GM12892 (cell line): ENCODE measurements around the gene MLF2.
"Not testable (repeated sequence)": the region's sequence is repeated elsewhere in the genome, so short reads cannot be mapped to it uniquely, and the experiment has no call there.

Experiments used
- DNase-seq: peaks from one replicate; pipeline ENCODE4 v3.0.0; 2011; ENCODE audit not compliant: insufficient read length
- FAIRE-seq: peaks from 2 replicates; lab custom pipeline; 2011; peaks lifted over from hg19 to GRCh38; lab: Jason Lieb, UNC
- POLR2A ChIP-seq: IDR thresholded peaks from 2 replicates; pipeline ENCODE4 v1.6.1; 2011; ENCODE audit warnings: low read depth, low read length, control low read depth
- POLR2AphosphoS5 ChIP-seq: IDR thresholded peaks from 2 replicates; pipeline ENCODE4 v1.6.1; 2011; ENCODE audit warnings: low read depth, low read length, control low read depth
- TAF1 ChIP-seq: IDR thresholded peaks from 2 replicates; pipeline ENCODE4 v1.6.1; 2011; ENCODE audit warnings: low read depth, mild to moderate bottlenecking, control low read depth, low read length, borderline replicate concordance

The MLF2 gene

DNA sequence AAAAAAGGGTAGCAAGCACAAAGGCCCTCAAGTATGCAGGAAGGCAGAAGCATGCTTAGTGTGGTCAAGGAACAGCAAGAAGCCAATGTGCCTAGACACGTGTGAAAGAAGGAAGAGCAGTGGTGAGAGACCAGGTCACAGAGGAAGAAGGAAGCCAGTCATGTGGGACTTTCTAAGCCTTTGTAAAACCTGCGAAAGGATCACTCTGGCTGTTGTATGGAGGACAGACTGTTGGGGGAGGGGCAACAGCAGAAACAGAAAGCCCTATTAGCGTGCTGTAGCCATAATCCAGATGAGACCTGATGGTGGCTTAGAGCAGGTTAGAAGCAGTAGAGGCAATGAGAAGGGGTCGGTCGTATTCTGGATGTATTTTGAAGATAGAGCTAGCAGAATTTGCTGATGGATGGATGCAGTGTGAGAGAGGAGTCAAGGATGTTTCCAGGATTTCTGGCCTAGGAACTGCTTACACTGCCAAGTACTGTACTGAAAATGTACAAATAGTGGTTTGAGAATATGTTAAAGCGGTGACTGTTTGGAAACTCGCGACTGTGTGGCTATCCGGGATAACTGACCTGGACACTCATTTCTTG, 5.7 kb upstream of the MLF2 start:
- no peak for FAIRE-seq
- no peak for DNase-seq
- TF ChIP-seq POLR2A (no peak), POLR2AphosphoS5 (no peak), TAF1 (no peak)

DNA sequence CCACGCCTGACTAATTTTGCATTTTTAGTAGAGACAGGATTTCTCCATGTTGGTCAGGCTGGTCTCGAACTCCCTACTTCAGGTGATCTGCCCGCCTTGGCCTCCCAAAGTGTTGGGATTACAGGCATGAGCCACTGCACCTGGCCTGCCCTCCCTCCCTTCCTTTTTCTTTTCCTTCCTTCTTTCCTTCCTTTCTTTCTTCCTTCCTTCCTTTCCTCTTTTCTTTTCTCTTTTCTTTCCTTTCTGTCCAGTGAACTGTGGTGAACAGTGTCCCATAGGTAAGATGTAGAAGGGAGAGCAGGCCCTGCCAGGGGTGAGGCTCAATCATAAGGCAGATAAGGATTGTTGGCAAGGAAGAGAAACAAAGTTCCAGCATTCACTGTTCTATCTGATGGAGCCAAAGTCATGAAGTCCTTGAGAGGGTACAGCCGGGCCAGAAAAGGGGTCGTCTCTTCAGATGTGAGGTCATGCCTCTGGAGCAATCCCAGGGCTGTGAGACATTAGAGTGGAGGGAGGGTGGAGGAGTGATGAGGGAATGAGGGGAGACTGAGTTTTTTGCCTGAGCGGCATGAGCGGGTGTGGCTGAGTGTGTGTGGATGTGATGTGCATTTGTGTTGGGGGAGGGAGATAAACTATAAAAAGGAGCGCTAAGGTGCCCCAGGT, 4.2 kb upstream of the MLF2 start:
- no peak for FAIRE-seq
- no peak for DNase-seq
- TF ChIP-seq POLR2A (no peak), TAF1 (no peak), POLR2AphosphoS5 (no peak)

DNA sequence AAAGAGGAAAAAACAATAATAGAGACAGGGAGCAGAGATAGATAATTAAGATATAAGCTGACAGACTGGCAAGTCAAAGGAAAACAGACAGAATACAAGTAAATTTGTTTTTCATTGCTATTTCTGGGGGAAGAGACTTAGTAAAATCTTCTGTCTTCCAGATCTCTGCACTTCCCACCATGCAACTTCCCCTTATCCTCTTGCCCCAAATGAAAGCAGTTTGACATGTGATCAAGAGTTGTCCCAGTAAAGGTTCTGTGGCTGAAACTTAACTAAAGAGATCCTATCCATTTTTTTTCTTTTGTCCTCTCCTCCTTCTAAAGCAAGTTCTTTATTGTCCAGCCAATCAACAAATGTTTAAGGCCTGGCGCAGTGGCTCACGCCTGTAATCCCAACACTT, 1.5 kb upstream of the MLF2 start:
- DNase-seq (no peak), FAIRE-seq (no peak)
- TF ChIP-seq TAF1 (no peak), POLR2AphosphoS5 (no peak), POLR2A (no peak)

DNA sequence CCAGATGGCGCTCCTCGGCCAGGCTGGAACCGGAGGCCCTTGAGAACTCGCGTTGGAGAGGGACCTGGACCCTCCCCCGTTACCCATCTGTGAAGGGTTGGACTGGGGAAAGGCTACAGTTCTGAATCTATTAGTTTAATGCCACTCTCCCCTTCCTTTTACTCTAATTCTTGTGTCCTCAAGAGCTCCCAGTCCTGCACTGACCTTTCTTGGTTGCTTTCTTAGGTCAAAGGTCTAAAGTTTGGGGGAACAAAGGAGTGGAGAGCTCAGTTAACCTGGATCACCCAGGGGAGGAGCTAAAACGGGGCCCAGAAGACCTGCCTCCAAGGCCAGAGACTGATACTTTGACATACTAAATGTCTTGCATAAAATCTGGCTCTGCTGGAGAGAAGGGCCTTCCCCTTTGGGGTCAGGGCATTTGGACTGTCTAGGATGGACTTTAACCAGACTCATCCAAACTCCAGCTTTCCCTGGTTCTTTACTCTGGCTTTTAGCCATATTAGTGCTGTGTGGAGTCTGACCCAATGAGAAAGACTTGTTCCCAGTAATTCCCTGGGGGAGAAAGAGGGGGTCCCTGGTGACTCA, 923 bp upstream of the MLF2 start:
- TF ChIP-seq POLR2A = no peak
- TF ChIP-seq TAF1 = no peak
- no peak for TF ChIP-seq POLR2AphosphoS5
- DNase-seq (no peak), FAIRE-seq (no peak)

DNA sequence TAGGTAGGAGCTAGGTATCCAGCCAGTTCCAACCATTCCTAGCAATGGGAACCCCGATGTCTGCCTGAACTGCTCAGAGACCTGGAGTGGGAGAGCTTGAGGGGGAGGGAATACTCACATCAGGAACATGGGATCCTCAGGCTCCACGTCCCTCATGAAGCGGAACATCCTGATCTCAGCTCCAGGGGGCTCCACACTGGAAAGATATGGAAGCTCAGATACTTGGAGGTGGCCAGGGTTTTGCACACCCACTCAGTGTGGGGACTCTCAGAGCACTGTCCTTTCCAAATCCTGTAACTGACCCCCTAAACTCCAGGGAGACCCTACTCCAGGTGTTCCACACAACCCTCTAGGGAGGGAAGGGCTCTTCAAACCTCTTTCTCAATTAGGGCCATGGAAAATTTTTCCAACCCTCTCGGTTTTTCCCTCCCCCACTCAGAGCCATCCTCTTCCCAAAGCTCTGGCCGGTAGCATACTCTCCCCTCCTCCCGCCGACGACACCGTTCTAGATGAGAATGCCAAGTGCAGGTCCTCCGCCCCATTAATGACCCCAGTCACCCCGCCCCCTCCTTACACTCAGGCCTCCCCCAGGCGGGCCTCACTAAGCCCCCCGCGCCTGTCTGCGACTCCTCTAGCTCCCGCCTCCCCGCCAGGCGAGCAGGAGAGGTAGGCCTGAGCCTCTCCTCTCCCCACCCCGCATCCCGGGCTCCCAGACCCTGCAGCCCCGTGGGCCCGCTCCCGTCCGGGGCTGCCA, 597 bp downstream of the MLF2 start:
- DNase-seq = no peak
- TF ChIP-seq POLR2AphosphoS5 = no peak
- TF ChIP-seq POLR2A = no peak
- no peak for TF ChIP-seq TAF1
- FAIRE-seq = peak; percentile 33

DNA sequence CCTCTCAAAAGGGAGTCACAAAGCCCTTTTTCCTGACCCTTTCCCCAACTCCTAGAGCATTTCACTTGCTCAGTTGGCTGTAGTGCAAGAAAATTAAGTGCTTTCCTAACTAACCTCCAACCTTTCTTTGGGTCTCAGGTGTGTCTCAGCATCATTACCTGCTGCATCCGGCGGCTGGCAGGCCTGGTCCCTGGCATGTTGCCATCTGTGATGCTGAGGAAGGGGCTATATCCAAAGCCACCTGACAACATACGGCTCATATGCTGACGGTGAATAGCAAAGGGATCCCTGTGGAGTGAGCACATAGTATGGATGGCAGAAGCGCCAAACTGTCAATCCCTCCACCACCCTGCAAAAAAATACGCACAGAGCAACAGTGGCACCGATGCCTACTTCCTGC, 1.2 kb downstream of the MLF2 start:
- FAIRE-seq (no peak), DNase-seq (no peak)
- TF ChIP-seq TAF1 (no peak), POLR2A (no peak), POLR2AphosphoS5 (no peak)

DNA sequence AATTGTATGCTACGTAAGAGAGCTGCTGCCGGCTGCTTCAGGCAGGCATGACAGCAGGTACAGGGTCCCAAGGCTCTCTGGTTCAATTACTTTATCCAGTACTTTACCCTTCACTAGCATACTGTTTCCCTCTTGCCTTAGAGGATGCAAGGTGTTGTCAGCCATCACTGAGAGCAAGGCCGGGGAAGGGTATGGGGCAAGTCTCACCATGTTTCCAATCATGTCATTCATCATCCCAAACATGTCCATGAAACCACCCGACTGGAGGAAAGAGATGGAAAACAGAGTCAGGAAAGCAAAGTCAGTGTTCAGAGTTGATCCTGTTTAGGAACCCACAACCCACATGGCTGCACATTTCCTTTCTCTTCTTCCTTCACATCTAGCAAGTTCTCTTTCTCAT, 2.4 kb downstream of the MLF2 start:
- no peak for DNase-seq
- FAIRE-seq = no peak
- TF ChIP-seq POLR2A (no peak), TAF1 (no peak), POLR2AphosphoS5 (no peak)

DNA sequence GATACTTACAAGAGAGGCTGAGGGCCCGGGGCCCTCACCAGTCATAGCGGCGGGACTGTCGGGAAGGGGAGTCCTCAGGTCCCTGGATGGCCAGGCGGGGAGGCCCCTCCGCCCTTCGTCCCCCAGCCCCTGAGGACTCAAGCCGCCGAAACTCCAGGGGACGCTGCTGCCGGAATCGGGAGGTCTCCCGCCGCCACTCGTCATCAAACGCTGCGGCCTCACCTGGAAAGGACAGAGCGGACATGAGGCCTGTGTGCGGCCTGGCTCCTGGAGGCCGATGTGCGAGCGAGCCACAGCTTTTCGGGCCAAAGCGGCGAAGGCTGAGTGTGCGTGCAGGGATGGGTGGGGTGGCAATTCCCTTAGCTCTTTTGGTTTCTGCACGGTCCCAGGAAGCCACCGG, 4.2 kb downstream of the MLF2 start:
- TF ChIP-seq POLR2AphosphoS5 (no peak), TAF1 (no peak), POLR2A (no peak)
- no peak for FAIRE-seq
- no peak for DNase-seq

DNA sequence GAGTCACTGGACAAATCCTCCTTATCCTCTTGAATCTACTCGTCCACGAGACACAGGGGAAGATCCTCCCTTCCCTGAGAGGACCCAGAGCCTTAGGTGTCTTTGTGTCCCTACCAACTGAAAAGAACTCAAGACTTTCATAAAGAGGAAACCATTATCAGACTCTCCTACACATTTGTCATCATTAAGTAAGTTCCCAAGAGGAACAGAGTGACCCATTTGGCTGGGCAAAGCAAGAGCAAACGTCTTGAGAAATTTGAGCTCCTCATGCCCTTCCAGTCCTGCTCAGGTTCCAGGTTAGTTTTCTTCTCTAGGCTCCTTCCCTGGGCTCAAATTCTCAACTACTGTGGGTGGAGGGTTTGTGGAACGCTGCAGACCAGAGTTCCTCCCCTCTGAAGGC, 5.7 kb downstream of the MLF2 start:
- no peak for FAIRE-seq

DNA sequence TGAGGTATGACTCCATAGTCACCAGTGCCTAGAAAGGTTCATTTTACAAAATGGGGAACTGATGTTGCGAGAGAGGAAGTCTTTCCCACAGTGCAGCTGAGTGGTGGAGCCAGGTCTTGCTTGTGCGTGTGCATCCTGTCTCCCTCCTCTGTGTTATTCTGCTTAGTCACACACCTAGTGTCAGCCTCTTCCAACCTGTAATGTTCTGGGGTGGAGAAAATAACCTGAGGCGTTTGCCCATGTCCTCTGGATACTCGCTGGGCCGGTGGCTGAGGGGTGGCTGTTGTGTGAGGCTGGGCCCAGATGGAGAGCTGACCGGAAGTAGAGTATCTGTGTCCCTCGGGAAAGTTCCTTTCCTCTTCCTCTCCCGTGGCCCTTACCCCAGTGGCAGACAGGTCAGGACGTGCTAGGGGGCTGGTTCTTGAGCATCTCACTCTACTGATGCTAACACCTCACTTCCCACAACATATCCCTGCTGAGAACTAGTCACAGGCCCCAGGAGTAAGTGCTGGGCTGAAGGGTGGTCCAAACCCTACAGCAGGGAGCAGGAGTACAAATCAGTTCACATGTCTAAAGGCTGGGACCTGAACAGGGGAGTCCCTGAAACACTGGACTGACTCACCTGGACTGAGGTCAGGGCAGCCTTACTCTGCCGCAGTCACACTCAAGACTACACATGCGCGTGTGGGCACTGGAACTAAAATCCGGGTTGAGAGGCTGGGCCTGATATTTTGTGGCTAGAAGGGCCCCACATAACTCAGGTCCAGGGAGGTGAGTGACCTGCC, 7.0 kb downstream of the MLF2 start:
- no peak for DNase-seq
- FAIRE-seq = peak; percentile 64
- no peak for TF ChIP-seq TAF1
- TF ChIP-seq POLR2A = peak; percentile 48; the same call in 1 of the 2 replicates

More for the DNA sequence above, 5.7 kb downstream of the MLF2 start:
- TF ChIP-seq POLR2AphosphoS5 (no peak), TAF1 (no peak), POLR2A (no peak)
- no peak for DNase-seq

DNA sequence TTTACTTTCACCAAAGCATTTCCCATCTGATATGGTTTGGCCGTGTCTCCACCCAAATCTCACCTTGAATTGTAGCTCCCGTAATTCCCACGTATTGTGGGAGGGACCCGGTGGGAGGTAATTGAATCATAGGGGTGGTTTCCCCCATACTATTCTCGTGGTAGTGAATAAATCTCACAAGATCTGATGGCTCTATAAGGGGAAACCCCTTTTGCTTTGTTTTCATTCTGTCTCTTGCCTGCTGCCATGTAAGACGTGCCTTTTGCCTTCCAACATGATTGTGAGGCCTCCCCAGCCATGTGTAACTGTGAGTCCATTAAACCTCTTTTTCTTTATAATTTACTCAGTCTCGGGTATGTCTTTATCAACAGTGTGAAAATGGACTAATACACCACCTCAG, 9.6 kb downstream of the MLF2 start:
- FAIRE-seq, DNase-seq: not testable (repeated sequence)
